ENCODE results near the gene ATXN1. TPM values are rescaled to one million over a fixed set of nuclear protein-coding genes. Genes with fewer than 3 reads are reported as not detected.
"Not testable (repeated sequence)": the region's sequence is repeated elsewhere in the genome, so short reads cannot be mapped to it uniquely, and the experiment has no call there.

Gene ATXN1
- total RNA-seq, 1 experiment from 2014 or later: 6.3 TPM

DNA sequence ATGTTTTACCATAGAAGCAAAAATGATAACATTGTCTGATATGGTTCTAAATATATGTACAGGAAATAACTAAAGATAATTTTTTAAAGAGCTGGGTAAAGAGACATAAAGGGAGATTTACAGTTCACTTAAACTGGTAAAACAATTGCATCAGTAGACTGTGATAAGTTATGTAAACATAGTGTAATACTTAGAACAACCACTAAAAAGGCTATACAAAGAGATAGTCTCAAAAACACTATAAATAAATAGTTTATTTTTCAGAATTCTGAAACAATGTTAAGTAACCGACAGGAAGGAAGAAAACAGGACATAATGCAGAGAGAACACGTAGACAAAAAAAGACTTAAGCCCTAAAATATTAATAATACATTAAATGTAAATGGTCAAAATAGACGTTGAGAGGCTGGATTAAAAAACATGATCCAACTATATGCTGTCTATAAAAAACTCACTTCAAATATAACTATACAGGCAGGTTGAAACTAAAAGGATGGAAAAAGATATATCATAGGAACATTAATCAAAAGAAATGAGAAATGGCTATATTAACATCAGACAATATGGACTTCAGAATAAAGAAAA, 32.7 kb upstream of the ATXN1 start:
- no peak overlapping the region for H3K27ac ChIP-seq
- no peak overlapping the region for H3K4me3 ChIP-seq
- no peak for DNase-seq
- no peaks in the 10 kb centered on the region for H3K36me3 ChIP-seq
- no peaks in the 10 kb centered on the region for H3K27me3 ChIP-seq
- no peaks in the 10 kb centered on the region for H3K9me3 ChIP-seq (replicated peaks)
- no peaks in the 10 kb centered on the region for H3K4me1 ChIP-seq

DNA sequence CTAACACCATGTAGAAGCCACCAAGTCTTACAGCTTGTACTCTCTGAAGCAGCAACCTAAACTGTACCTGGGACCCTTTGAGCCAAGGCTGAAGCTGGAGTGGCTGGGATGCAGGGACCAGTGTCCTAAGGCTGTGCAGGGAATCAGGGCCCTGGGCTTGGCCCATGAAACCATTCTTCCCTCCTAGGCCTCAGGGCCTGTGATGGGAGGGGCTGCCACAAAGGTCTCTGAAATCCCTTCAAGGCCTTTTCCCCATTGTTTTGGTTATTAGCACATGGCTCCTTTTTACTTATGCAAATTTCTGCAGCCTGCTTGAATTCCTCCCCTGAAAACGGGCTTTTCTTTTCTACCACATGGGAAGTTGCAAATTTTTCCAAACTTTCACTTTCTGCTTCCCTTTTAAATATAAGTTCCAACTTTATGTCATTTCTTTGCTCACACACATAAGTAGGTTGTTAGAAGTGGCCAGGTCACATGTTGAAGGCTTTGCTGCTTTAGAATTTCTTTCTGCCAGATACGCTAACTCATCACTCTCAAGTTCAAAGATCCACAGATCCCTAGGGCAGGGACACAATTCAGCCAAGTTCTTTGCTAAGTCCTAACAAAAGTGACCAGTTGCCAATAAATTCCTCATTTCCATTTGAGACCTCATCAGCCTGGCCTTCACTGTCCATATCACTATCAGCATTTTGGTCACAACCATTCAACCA, 28.2 kb upstream of the ATXN1 start:
- no peak for DNase-seq
- H3K27ac ChIP-seq: no peak overlapping the region
- H3K4me1 ChIP-seq: no peaks in the 10 kb centered on the region
- H3K27me3 ChIP-seq: no peaks in the 10 kb centered on the region
- H3K9me3 ChIP-seq (replicated peaks): no peaks in the 10 kb centered on the region
- no peak overlapping the region for H3K4me3 ChIP-seq
- H3K36me3 ChIP-seq: no peaks in the 10 kb centered on the region

DNA sequence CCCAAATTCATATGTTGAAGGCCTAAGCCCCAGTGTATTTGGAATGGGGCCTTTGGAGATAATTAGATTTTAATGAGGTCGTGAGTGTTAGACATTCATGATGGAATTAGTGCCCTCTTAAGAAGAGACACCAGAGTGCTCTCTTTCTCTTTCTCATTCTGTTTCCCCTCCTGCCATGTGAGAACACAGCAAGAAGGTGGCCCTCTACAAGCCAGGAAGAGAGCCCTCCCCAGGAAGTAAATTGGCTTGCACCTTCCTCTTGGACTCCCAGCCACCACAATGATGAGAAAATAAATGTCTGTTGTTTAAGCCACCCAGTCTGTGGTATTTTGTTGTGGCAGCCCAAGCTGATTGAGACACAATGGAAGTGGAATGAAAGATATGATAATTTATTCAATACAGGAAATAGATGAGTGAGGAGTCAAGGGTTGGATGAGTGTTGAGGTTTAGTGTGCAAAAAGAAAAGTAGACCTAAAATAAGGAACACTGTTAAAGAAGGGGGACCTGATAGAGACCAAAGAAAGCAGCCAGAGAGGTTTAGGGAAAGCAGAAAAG, 25.9 kb upstream of the ATXN1 start:
- no peaks in the 10 kb centered on the region for H3K27me3 ChIP-seq
- no peak for DNase-seq
- H3K4me3 ChIP-seq: no peak overlapping the region
- no peak overlapping the region for H3K27ac ChIP-seq
- H3K9me3 ChIP-seq (replicated peaks): no peaks in the 10 kb centered on the region
- no peaks in the 10 kb centered on the region for H3K36me3 ChIP-seq
- no peaks in the 10 kb centered on the region for H3K4me1 ChIP-seq

DNA sequence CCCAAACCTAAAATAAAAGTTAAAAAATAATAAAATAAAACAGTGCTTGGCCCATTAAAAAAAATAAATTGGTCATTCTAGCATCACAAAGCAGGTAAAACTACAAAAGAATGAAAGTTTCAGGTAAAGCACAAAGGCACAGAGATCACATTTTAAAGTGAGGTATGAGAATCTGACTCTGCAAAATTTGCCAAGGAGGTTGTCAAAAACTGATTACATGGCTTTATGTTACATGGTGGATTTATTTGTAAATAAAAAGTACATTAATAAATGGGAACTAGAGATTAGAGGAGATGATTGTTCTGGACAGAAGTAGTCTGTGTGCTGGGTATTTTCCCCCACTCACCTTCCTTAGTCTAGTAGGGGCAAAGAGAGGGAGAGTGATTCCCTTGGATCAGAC, 24.2 kb upstream of the ATXN1 start:
- Histone ChIP-seq H3K9me3 (replicated peaks) (no peaks in the 10 kb centered on the region), H3K4me3 (no peak overlapping the region)

DNA sequence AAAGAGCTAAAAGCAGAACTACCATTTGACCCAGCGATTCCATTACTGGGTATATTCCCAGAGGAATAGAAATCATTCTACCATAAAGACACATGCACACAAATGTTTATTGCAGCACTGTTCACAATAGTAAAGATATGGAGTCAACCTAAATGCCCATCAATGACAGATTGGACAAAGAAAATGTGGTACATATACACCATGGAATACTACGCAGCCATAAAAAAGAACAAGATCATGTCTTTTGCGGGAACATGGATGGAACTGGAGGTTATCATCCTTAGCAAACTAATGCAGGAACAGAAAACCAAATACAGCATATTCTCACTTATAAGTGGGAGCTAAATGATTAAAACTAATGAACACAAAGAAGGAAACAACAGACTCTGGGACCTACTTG, 23.7 kb upstream of the ATXN1 start:
- not testable (repeated sequence) for H3K9me3 ChIP-seq (replicated peaks); H3K4me3 ChIP-seq; H3K27ac ChIP-seq; H3K36me3 ChIP-seq; DNase-seq; H3K4me1 ChIP-seq; H3K27me3 ChIP-seq

More for the DNA sequence above, 24.2 kb upstream of the ATXN1 start:
- DNase-seq: no peak
- Histone ChIP-seq H3K36me3 (no peaks in the 10 kb centered on the region), H3K27ac (no peak overlapping the region), H3K27me3 (no peaks in the 10 kb centered on the region), H3K4me1 (no peaks in the 10 kb centered on the region)

DNA sequence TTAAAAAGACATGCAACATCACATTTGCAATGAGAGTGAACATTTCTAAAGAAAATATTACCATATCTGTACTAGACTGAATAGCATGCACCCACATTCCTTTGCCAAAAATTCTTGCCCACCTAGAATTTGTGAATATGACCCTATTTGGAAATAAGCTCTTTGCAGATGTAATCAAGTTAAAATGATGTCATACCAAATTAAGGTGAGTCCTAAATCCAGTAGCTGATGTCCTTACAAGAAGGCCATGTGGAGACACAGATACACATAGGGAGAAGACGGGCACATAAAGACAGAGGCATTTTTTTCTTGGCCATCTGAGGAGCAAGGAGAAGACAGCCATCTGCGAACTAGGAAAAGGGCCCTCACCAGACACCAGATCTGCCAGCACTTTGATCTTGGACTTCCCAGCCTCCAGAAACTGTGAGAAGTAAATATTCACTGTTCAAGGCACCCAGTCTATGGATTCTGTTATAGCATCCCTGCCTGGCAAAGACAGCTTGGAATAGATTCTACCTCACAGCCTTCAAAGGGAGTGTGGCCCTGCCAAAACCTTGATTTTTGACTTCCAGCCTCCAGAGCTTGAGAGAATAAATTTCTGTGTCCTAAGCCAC, 22.8 kb upstream of the ATXN1 start:
- Histone ChIP-seq H3K4me3 (no peak overlapping the region), H3K9me3 (replicated peaks) (no peaks in the 10 kb centered on the region), H3K27me3 (no peaks in the 10 kb centered on the region), H3K36me3 (no peaks in the 10 kb centered on the region), H3K27ac (no peak overlapping the region), H3K4me1 (no peaks in the 10 kb centered on the region)
- no peak for DNase-seq

DNA sequence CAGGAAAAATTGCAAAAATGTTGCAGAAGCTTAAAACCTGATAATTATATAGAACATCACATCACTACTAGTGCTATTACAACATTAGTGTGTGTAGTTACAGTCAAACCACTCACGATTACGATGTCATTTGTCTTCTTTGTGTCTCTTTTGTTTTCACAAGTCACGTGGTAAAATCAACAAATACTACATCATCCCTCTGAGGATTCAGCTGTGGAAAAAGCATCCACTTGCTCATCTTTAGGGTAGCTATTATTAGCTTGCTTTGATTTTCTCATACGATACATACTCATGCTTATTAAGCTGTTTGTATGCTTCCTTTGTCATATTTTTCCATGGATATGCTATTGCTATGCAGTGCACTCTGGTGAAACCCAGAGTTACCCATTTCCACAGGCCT, 22.2 kb upstream of the ATXN1 start:
- Histone ChIP-seq H3K4me1 (no peaks in the 10 kb centered on the region), H3K36me3 (no peaks in the 10 kb centered on the region), H3K4me3 (no peak overlapping the region), H3K27me3 (no peaks in the 10 kb centered on the region), H3K27ac (no peak overlapping the region), H3K9me3 (replicated peaks) (no peaks in the 10 kb centered on the region)
- no peak for DNase-seq

DNA sequence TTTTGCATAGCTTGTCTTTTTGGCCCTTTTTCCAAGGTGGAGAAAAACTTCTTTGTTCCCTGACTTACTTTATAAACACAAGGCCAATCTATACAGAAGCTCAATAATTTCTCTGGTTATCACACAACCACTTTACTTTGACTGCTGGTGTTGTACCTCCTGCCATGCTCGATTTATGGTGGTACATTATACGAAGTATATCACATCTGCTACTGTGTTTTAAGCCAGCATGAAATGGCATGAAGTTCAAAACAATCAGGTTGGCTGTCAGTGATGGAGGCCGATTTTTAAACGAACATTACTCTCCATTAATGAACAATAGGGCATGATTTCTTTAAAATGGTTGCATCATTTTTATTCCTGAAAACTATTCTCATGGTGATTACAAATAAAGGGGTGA, 21.0 kb upstream of the ATXN1 start:
- no peak overlapping the region for H3K27ac ChIP-seq

DNA sequence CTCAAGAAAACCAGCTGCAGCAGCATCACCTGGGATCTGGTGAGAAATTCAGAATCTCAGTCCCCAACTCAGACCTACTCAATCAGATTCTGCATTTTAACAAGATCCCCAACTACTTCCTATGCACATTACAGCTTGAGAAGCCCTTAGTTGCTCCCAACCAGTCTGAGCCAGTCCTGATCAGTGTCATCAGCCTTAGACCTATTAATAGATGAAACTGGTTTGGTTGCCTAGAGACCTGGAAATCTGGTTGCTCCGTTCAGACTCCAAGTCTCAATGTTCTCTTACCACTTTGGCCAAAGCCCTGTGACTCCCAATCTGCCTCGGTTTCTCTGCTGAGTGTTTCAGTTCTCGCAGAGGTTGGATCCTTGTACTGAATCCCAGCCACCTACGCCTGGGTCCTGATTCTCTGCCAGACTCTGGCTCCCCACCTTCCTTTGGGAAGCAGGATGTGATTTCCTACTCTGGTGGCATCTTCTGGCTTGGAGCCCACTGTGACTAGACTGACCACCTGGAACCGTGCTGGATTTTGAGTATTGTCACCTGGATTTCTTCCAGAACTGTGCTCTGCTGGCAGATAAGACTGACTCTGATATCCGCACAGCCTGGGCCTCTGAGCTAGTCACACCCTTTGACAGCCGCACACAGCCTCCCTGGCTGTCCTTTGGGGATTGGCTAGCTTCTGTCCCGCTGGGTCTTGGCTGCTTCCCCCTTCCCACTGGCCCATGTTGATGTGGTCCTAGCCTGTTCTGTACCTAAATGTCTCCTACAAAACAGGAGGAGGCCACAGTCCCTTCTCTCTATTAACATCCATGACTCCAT, 20.3 kb upstream of the ATXN1 start:
- Histone ChIP-seq H3K4me3 (no peak overlapping the region), H3K27ac (no peak overlapping the region), H3K9me3 (replicated peaks) (no peaks in the 10 kb centered on the region), H3K36me3 (no peaks in the 10 kb centered on the region), H3K4me1 (no peaks in the 10 kb centered on the region), H3K27me3 (no peaks in the 10 kb centered on the region)
- DNase-seq: no peak

More for the DNA sequence above, 21.0 kb upstream of the ATXN1 start:
- Histone ChIP-seq H3K4me3 (no peak overlapping the region), H3K27me3 (no peaks in the 10 kb centered on the region), H3K4me1 (no peaks in the 10 kb centered on the region), H3K9me3 (replicated peaks) (no peaks in the 10 kb centered on the region), H3K36me3 (no peaks in the 10 kb centered on the region)
- DNase-seq: no peak

DNA sequence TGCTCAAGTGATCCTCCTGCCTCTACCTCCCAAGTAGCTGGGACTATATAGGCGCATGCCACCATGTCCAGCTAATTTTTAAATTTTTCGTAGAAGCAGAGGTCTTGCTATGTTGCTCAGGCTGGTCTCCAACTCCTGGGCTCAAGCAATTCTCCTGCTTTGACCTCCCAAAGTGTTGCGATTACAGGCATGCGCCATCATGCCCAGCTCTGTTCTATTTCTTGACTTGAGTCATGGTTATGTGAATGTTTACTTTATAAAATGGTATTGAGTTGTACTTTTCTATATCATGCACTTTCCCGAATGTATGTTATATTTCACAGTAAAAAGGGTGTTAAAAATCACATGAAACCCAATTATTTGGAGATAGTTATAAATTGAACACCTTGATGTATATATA, 17.3 kb upstream of the ATXN1 start:
- Histone ChIP-seq H3K27ac (no peak overlapping the region), H3K4me3 (no peak overlapping the region), H3K36me3 (no peaks in the 10 kb centered on the region), H3K4me1 (no peaks in the 10 kb centered on the region), H3K27me3 (no peaks in the 10 kb centered on the region), H3K9me3 (replicated peaks) (no peaks in the 10 kb centered on the region)
- DNase-seq: no peak

DNA sequence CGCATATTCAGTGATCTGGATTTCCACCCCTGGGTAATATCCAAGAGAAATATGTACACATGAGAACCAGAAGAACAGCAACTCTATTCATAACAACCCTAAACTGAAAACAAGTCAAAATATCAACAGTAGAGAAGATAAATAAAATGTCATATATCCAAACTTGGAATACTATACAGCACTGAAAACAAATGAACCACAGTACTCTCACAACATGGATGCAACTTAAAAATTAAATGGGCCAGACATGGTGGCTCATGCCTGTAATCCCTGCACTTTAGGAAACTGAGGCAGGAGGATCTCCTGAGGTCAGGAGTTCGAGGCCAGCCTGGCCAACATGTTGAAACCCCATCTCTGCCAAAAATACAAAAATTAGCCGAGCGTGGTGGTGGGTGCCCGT, 16.5 kb upstream of the ATXN1 start:
- H3K27me3 ChIP-seq: no peaks in the 10 kb centered on the region
- H3K27ac ChIP-seq: no peak overlapping the region
- H3K4me3 ChIP-seq: no peak overlapping the region
- no peaks in the 10 kb centered on the region for H3K36me3 ChIP-seq
- H3K9me3 ChIP-seq (replicated peaks): no peaks in the 10 kb centered on the region
- DNase-seq: no peak
- no peaks in the 10 kb centered on the region for H3K4me1 ChIP-seq

DNA sequence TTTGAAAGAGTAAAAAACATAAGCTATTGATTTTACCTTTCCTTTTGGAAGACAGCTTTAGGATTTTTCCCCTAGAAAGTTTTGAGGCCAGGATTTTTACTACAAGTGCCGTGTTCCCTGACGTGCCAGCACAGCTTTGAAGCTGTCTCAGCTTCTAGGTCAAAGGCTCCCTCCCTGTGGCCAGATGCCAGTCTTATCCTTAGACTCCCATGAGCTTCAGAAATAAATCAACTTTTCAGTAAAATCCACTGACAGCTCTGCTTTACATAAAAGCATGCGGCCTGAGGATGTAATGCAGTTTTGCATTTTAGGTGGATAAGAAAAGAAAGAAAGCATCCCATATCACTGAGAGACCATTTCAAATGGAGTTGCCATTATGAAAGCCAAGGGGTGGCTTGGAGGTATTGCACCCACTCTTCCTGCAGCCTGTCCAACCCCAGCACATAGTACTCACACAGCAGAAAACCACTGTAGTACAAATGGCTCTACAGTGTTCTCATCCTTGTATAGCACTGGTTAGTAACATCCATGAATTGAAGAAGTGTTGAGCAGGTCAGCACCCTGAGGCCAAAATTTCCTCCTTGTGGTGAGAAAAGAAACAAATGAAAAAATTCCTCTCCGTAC, 15.2 kb upstream of the ATXN1 start:
- Histone ChIP-seq H3K36me3 (no peaks in the 10 kb centered on the region), H3K27ac (no peak overlapping the region), H3K4me3 (no peak overlapping the region), H3K4me1 (no peaks in the 10 kb centered on the region), H3K27me3 (no peaks in the 10 kb centered on the region), H3K9me3 (replicated peaks) (no peaks in the 10 kb centered on the region)
- no peak for DNase-seq

DNA sequence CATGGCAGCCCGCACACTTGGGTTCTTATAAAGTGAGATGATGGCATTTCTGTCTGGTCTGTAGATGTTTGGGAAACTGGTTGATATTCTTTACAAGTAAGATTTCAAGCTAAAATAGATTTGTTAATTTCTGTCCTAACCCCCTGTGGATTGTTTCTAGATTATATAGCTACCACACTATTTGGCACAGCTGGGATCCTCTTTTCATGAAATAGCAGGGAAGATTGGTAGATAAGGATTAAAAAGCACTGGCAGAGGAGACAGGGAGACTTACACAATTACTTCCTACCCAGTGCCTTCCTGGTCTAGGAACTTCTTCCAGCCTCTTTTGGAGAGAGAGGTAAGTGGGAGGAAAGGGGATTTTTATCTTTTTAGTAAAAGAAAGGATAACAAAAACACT, 13.2 kb upstream of the ATXN1 start:
- H3K4me1 ChIP-seq: no peaks in the 10 kb centered on the region

DNA sequence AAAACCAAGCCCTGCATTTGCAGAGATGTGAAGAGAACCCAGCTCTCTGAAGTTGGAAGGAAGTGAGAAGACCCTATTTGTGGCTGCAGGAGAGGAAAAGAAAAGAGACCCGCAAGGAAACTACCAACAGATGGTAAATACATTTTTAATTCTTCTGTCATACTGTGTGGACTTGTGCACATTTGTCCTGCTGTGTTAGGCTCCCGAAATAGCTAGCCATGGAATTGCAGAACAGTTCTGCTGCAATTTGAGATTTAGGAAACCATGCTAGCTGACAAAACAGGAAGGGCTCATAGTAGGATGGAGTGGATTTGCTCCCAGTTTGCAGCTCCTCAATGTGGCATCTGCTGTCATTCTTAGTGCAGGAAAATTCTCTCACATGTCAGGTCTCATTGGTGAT, 12.1 kb upstream of the ATXN1 start:
- no peaks in the 10 kb centered on the region for H3K27me3 ChIP-seq

More for the DNA sequence above, 13.2 kb upstream of the ATXN1 start:
- DNase-seq: no peak
- Histone ChIP-seq H3K9me3 (replicated peaks) (no peaks in the 10 kb centered on the region), H3K36me3 (no peaks in the 10 kb centered on the region), H3K27ac (no peak overlapping the region), H3K27me3 (no peaks in the 10 kb centered on the region), H3K4me3 (no peak overlapping the region)

More for the DNA sequence above, 12.1 kb upstream of the ATXN1 start:
- Histone ChIP-seq H3K4me1 (no peaks in the 10 kb centered on the region), H3K27ac (no peak overlapping the region), H3K4me3 (no peak overlapping the region), H3K9me3 (replicated peaks) (no peaks in the 10 kb centered on the region), H3K36me3 (no peaks in the 10 kb centered on the region)
- DNase-seq: no peak

All from SJCRH30 (cell line).